ENCODE measurements around the gene HASPIN. TPM values are rescaled to one million over a fixed set of nuclear protein-coding genes. Genes with fewer than 3 reads are reported as not detected.

Gene HASPIN
- total and polyA plus RNA-seq, 9 of the 15 experiments (the other 6 are each of a cell fraction or from before 2014, with no cell fraction given) = 0.81 to 13.5 (median 9.9) TPM

DNA sequence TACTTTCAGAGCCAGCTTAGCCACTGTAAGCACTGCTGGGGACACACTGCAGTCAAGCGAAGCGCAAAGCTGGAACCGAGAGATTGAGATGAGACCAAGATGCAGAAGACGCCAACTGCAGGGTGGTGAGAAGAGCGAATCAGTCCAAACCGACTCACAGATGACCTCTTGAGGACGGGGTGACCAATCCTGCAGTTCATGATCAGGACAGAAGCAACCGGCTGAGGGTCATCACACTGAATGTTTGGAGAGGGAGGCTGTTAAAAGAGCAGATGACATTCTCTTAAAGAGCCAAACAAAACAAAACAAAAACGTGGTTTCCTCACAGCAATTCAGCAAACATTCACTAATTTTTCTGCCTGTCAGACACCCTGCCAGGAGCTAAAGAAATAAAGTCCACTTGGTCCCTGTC, 8.5 kb downstream of the HASPIN start (continued):
- TF ChIP-seq, protein P1, sequence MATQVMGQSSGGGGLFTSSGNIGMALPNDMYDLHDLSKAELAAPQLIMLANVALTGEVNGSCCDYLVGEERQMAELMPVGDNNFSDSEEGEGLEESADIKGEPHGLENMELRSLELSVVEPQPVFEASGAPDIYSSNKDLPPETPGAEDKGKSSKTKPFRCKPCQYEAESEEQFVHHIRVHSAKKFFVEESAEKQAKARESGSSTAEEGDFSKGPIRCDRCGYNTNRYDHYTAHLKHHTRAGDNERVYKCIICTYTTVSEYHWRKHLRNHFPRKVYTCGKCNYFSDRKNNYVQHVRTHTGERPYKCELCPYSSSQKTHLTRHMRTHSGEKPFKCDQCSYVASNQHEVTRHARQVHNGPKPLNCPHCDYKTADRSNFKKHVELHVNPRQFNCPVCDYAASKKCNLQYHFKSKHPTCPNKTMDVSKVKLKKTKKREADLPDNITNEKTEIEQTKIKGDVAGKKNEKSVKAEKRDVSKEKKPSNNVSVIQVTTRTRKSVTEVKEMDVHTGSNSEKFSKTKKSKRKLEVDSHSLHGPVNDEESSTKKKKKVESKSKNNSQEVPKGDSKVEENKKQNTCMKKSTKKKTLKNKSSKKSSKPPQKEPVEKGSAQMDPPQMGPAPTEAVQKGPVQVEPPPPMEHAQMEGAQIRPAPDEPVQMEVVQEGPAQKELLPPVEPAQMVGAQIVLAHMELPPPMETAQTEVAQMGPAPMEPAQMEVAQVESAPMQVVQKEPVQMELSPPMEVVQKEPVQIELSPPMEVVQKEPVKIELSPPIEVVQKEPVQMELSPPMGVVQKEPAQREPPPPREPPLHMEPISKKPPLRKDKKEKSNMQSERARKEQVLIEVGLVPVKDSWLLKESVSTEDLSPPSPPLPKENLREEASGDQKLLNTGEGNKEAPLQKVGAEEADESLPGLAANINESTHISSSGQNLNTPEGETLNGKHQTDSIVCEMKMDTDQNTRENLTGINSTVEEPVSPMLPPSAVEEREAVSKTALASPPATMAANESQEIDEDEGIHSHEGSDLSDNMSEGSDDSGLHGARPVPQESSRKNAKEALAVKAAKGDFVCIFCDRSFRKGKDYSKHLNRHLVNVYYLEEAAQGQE (IDR thresholded peaks at IDR 0.05; ENCODE audit: borderline replicate concordance) = peak; percentile 60; the same call in 1 of the 2 replicates
- TF ChIP-seq, protein P1 (CRISPR knock-in tag; IDR thresholded peaks at IDR 0.05; ENCODE audit: low read depth) = no peak
- TF ChIP-seq, protein P2, sequence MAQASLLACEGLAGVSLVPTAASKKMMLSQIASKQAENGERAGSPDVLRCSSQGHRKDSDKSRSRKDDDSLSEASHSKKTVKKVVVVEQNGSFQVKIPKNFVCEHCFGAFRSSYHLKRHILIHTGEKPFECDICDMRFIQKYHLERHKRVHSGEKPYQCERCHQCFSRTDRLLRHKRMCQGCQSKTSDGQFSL (CRISPR knock-in tag; IDR thresholded peaks at IDR 0.05) = no peak
- TF ChIP-seq, protein P2 (tag; IDR thresholded peaks at IDR 0.05) = no peak
- peak in 1 of 2 experiments; percentile 51; a peak in 1 of 4 replicates for TF ChIP-seq SRF (CRISPR knock-in tag; IDR thresholded peaks at IDR 0.05)
- no peak for TF ChIP-seq C11orf30 (IDR thresholded peaks at IDR 0.05; ENCODE audit: low read depth)
- no peak for TF ChIP-seq KDM2B (CRISPR knock-in tag; IDR thresholded peaks at IDR 0.05)
- TF ChIP-seq, protein P3, sequence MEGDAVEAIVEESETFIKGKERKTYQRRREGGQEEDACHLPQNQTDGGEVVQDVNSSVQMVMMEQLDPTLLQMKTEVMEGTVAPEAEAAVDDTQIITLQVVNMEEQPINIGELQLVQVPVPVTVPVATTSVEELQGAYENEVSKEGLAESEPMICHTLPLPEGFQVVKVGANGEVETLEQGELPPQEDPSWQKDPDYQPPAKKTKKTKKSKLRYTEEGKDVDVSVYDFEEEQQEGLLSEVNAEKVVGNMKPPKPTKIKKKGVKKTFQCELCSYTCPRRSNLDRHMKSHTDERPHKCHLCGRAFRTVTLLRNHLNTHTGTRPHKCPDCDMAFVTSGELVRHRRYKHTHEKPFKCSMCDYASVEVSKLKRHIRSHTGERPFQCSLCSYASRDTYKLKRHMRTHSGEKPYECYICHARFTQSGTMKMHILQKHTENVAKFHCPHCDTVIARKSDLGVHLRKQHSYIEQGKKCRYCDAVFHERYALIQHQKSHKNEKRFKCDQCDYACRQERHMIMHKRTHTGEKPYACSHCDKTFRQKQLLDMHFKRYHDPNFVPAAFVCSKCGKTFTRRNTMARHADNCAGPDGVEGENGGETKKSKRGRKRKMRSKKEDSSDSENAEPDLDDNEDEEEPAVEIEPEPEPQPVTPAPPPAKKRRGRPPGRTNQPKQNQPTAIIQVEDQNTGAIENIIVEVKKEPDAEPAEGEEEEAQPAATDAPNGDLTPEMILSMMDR (IDR thresholded peaks at IDR 0.05 in 2 of 3, conservative IDR thresholded peaks at IDR 0.05 in 1 of 3; ENCODE audit: insufficient read depth in 2 of 3, low read depth in 1 of 3, low read length in 3 of 3) = peak; percentile 21 to 58 (median 55); a peak in 5 of 6 replicates
- TF ChIP-seq, protein P4, sequence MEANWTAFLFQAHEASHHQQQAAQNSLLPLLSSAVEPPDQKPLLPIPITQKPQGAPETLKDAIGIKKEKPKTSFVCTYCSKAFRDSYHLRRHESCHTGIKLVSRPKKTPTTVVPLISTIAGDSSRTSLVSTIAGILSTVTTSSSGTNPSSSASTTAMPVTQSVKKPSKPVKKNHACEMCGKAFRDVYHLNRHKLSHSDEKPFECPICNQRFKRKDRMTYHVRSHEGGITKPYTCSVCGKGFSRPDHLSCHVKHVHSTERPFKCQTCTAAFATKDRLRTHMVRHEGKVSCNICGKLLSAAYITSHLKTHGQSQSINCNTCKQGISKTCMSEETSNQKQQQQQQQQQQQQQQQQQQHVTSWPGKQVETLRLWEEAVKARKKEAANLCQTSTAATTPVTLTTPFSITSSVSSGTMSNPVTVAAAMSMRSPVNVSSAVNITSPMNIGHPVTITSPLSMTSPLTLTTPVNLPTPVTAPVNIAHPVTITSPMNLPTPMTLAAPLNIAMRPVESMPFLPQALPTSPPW (CRISPR knock-in tag; IDR thresholded peaks at IDR 0.05) = no peak
